GM21576 (cell line): ENCODE results near the gene RNF17.
A peak's percentile ranks its signal among the peaks of the same experiment; 100 is the strongest.

ENCODE experiments used
- ATAC-seq: cut with Tn5 transposase; IDR thresholded peaks from one replicate; pipeline ENCODE4 v1.9.1; 2021; ENCODE audit warnings: mild to moderate bottlenecking, moderate library complexity; ENCODE audit not compliant: unreplicated experiment

The RNF17 gene

DNA sequence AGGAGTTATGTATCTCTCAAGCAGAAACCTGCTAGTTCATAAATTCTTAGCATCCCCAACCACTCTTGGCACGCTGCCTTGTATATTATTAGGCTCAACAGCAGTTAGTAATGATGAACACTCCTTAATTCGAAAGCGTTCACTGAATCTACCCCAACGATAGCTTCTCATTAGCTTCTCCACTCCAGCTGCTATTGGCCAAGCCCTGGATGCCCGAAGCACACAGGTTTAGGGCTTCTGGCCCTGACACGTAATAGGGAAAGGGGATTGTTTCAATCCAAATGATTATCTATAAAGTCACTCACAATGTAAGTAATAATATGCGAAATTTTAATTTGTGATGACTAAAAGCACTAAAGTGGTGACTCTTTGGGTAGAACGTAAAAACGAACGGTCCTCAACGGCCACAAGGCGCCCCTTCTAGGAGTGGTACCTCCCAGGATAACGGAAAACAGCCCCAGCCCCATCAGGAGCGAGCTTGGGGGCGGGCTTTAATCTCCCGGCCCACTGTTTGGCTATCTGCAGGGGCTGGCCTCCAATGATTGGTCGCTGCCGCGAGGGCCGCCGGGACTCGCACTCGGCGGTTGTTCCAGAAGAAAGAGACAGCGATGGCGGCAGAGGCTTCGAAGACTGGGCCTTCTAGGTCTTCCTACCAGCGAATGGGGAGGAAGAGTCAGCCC, at the start of gene RNF17:
Gene RNF17, plus strand, starts transcription at position 574 of the 680 bp plus-strand sequence. Its CDS starts 35 bp downstream, at position 609.
- no peak for ATAC-seq

DNA sequence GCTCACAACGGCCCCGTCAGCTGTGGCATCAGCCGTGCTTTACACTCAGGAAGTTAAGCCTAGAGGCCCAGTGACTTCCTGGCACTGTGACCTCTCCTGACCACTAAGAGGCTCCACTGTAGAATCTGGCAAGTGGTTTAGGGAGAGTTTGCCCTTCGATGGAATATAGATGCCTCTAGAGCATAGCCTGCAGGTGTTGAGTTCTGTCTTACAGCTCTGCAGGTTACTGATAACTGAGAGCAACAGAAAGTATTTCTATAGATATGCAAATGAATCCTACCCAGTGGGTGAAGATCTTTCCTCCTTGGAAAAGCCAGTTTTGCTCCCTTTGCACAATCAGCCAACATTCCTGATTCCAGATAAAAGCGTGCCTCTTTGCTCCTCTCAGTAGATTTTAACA, 48.0 kb upstream of the RNF17 start:
- ATAC-seq: no peak

DNA sequence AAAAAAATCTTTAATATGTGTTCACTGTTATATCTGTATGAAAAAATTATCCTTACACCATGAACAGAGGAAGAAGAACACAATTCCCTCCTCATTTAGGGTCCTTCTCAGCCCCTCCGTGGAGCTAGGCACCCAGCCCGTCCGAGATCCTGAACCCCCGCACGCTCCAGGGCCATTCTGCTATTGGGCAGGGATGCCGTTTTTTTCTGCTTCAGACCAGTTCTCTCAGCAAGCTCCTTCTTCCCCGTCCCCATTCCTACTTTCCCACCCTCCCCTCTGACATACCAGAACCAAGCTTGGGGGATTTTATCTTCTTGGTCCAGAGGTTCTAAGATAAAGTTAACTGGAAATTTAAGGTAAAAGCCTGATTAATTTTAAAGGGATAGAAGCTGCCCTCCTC, 47.5 kb upstream of the RNF17 start:
- no peak for ATAC-seq

GRCh38 chr13:24717217-24717616, 46.8 kb upstream of the RNF17 start:
- ATAC-seq: no peak

GRCh38 chr13:24718192-24718965, 45.6 kb upstream of the RNF17 start:
- no peak for ATAC-seq

GRCh38 chr13:24719139-24719538, 44.8 kb upstream of the RNF17 start:
- ATAC-seq: no peak

GRCh38 chr13:24723206-24723605, 40.8 kb upstream of the RNF17 start:
- no peak for ATAC-seq

DNA sequence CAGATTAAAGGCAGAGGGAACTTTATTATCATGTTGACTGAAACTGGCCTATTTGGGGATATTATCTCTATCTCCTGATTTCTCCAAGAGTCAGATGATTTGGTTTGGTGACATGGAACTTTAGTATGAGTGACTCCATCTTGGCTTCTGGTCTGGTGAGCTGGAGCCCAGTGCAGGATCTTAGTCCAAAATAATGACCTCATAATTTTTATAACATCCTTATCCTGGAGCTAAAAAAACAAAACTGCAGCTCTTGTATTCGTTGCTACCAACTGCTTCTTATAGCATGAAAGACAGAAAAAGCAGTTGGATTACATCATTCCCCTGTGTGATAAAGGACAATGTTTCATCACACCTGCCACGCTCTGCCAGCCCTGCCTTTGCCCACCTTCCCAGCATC, 39.3 kb upstream of the RNF17 start:
- ATAC-seq: no peak

DNA sequence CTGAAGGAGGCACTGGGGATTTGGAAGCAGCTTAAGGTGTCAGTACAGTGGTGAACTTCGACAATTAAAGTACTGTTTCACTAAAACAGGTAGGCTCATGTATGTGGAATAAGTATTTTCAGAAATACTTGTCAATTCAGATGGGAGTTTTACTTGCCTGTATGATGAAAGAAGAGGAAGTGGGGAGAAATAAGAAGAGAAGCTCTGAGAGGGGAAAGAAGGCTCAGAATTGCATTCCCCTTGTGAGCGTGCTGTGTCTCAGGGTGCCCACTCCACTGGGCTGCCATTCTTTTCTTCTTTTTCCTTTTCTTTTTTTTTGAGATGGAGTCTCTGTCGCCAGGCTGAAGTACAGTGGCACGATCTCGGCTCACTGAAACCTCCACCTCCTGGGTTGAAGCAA, 38.6 kb upstream of the RNF17 start:
- no peak for ATAC-seq

DNA sequence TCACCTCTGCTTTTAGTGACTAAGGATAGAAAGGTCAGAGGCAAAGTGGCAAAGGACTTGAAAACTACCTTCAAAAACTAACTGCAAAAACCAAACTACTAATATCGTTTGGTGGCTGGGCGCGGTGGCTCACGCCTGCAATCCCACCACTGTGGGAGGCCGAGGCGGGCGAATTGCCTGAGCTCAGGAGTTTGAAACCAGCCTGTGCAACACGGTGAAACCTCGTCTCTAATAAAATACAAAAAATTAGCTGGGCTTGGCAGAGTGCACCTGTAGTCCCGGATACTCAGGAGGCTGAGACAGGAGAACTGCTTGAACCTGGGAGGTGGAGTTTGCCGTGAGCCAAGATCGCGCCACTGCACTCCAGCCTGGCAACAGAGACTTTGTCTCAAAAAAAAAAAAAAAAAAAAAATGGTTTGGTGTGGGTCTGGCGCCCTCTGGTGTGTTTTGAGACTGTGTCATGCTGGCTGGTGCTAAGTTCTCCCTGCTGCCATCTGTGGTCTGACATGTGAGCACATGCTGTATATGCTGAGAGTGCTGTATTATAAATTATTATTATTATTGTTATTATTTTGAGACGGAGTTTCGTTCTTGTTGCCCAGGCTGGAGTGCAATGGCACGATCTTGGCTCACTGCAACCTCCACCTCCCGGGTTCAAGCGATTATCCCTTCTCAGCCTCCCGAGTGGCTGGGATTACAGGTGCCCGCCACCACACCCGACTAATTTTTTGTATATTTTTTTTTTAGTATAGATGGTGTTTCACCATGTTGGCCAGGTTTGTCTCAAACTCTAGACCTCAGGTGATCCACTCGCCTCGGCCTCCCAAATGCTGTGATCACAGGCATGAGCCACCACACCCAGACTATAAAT, 36.0 kb upstream of the RNF17 start:
- ATAC-seq: peak; percentile 76

DNA sequence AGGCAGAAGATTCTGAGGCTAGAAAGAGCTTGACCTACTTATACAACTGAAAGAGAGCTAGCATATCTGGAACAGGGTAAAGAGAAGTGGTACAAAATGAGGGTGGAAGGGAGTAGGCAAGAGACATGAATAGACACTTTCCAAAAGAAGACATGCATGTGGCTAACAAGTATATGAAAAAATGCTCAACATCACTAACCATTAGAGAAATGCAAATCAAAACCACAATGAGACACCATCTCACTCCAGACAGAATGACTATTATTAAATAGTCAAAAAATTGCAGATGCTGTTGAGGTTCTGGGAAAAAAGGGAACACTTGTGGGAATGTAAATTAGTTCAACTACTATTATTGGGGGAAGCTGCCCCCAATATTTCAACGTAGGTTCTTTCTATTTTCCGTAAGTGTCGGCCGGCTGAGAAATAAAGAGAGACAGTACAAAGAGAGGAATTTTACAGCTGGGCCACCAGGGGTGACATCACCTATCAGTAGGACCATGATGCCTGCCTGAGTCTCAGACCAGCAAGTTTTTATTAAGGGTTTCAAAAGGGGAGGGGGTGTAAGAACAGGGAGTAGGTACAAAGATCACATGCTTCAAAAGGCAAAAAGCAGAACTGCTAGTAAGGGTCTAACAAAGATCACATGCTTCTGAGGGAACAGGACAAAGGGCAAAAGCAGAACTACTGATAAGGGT, 32.9 kb upstream of the RNF17 start:
- peak; percentile 74 for ATAC-seq

GRCh38 chr13:24734950-24735349, 29.0 kb upstream of the RNF17 start:
- no peak for ATAC-seq

GRCh38 chr13:24737042-24737441, 26.9 kb upstream of the RNF17 start:
- no peak for ATAC-seq

- no peak for ATAC-seq
These were observed 25.6 kb upstream of the RNF17 start for GRCh38 chr13:24738366-24738847.

GRCh38 chr13:24740014-24740890, 23.7 kb upstream of the RNF17 start:
- ATAC-seq: no peak

GRCh38 chr13:24741016-24741662, 22.8 kb upstream of the RNF17 start:
- ATAC-seq: no peak

DNA sequence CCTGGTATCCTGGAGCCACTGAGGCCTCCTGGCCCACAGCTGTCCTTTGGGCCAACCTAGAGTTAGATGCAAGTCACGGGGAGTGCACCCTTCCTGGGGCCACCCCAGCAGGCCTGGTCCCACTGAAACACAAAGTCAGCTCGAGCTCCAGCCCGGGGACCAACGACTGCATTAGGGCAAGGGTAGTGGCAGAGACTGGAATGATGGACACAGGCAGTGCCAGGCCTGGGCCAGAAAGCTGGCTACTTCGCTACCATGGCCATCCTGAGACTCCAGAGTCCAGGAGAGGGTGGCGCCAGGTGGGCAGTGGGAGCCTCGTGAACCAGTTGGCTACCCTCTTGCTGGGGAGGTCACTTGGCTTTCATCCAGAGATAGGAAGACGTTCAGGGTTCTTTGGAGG, 22.2 kb upstream of the RNF17 start:
- ATAC-seq: no peak

DNA sequence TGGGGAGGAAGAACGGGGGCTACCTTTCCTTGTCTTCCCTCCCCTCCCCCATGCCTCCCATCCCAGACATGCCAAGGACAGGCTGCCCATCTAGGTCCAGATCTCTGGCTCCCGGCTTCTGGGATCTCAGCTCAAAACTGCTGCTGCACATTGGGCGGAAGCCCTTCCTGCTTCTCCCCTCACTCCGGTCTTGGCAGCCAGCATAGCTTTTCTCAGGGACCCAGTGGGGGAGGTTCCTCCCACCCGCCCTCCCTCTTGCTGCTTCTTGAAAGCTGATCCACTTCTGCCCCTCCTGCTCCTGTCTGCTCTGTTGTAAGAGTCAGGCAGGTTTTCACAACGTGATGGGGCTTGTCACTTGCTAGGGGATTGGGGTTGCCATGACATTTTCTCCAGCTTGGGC, 21.7 kb upstream of the RNF17 start:
- no peak for ATAC-seq

GRCh38 chr13:24742977-24743376, 21.0 kb upstream of the RNF17 start:
- ATAC-seq: no peak
